Prostate gland (tissue), 2 donors: ENCODE results near the gene HMGB4.

Source experiments
- POLR2AphosphoS5 ChIP-seq: sonication (generic); formaldehyde crosslinking; IDR thresholded peaks from one replicate; pipeline ENCODE4 v1.6.1; 2017; ENCODE audit warnings: antibody characterized with exemption
- TF ChIP-seq, protein P1 (sequence below), 4 experiments: fragments of 200-600 bp in 2 of 4; fragments of 450-650 bp in 2 of 4; sonication (generic) in 2 of 4; IDR thresholded peaks; 1 replicate in 3 of 4; 2 replicates in 1 of 4; pipeline ENCODE4 v1.5.1; 2016 to 2019; ENCODE audit warnings: antibody characterized with exemption in 4 of 4, mild to moderate bottlenecking in 2 of 4, moderate library complexity in 2 of 4

DNA sequence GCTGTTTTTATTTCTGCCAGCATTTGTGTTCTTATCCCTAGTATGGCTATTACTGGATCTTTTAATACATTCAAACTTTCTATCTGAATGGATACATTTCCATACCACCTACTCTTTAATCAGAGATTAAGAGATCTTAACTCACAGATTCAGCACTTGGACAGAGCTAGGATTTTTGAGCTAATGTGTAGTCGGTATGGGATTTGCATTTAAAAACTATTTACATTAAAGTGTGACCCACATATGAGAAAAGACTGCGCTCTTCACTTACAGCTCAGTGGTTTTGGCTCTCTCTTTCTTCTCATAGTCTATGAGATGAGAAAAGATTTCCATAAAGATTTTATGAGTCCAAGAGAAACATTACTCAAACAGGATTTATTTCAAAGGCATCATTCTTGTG is 16.4 kb downstream of the HMGB4 start:
- TF ChIP-seq, protein P1, sequence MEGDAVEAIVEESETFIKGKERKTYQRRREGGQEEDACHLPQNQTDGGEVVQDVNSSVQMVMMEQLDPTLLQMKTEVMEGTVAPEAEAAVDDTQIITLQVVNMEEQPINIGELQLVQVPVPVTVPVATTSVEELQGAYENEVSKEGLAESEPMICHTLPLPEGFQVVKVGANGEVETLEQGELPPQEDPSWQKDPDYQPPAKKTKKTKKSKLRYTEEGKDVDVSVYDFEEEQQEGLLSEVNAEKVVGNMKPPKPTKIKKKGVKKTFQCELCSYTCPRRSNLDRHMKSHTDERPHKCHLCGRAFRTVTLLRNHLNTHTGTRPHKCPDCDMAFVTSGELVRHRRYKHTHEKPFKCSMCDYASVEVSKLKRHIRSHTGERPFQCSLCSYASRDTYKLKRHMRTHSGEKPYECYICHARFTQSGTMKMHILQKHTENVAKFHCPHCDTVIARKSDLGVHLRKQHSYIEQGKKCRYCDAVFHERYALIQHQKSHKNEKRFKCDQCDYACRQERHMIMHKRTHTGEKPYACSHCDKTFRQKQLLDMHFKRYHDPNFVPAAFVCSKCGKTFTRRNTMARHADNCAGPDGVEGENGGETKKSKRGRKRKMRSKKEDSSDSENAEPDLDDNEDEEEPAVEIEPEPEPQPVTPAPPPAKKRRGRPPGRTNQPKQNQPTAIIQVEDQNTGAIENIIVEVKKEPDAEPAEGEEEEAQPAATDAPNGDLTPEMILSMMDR (IDR thresholded peaks at IDR 0.05), result no peak
- TF ChIP-seq POLR2AphosphoS5, result no peak
